ENCODE results near the gene AHCYL2.
"Not testable (repeated sequence)": the region's sequence is repeated elsewhere in the genome, so short reads cannot be mapped to it uniquely, and the experiment has no call there.

AHCYL2 gene

GRCh38 chr7:129285111-129285510, 60.3 kb downstream of the AHCYL2 start:
- DNase-seq (ENCODE audit: low read depth in 2 of 2) = no peak

- DNase-seq (ENCODE audit: low read depth in 2 of 2) = no peak
Measured at GRCh38 chr7:129292861-129293260, 68.0 kb downstream of the AHCYL2 start.

- no peak for DNase-seq (ENCODE audit: low read depth in 2 of 2)
Measured at GRCh38 chr7:129295015-129295423, 70.2 kb downstream of the AHCYL2 start.

- DNase-seq (ENCODE audit: low read depth in 2 of 2) = peak; percentile 5 to 17
Measured at GRCh38 chr7:129298268-129298893, 73.6 kb downstream of the AHCYL2 start.

GRCh38 chr7:129299889-129300288, 75.1 kb downstream of the AHCYL2 start:
- DNase-seq (ENCODE audit: low read depth in 2 of 2) = no peak

GRCh38 chr7:129300299-129300698, 75.5 kb downstream of the AHCYL2 start:
- DNase-seq (ENCODE audit: low read depth in 2 of 2) = not testable (repeated sequence)

- no peak for DNase-seq (ENCODE audit: low read depth in 2 of 2)
Measured at GRCh38 chr7:129307592-129307991, 82.8 kb downstream of the AHCYL2 start.

- no peak for DNase-seq (ENCODE audit: low read depth in 2 of 2)
Measured at GRCh38 chr7:129308047-129308446, 83.2 kb downstream of the AHCYL2 start.

- DNase-seq (ENCODE audit: low read depth in 2 of 2) = no peak
Measured at GRCh38 chr7:129311429-129311828, 86.6 kb downstream of the AHCYL2 start.

- no peak for DNase-seq (ENCODE audit: low read depth in 2 of 2)
Measured at GRCh38 chr7:129313282-129313681, 88.5 kb downstream of the AHCYL2 start.

- DNase-seq (ENCODE audit: low read depth in 2 of 2) = no peak
Measured at GRCh38 chr7:129315960-129316359, 91.1 kb downstream of the AHCYL2 start.

- DNase-seq (ENCODE audit: low read depth in 2 of 2) = no peak
Measured at GRCh38 chr7:129317450-129317849, 92.6 kb downstream of the AHCYL2 start.

- DNase-seq (ENCODE audit: low read depth in 2 of 2) = no peak
Measured at GRCh38 chr7:129327076-129327475, 102.2 kb downstream of the AHCYL2 start.

- no peak for DNase-seq (ENCODE audit: low read depth in 2 of 2)
Measured at GRCh38 chr7:129332254-129333035, 107.6 kb downstream of the AHCYL2 start.

GRCh38 chr7:129334473-129334872, 109.6 kb downstream of the AHCYL2 start:
- no peak for DNase-seq (ENCODE audit: low read depth in 2 of 2)

GRCh38 chr7:129338450-129338849, 113.6 kb downstream of the AHCYL2 start:
- DNase-seq (ENCODE audit: low read depth in 2 of 2) = no peak

- no peak for DNase-seq (ENCODE audit: low read depth in 2 of 2)
Measured at GRCh38 chr7:129341212-129341611, 116.4 kb downstream of the AHCYL2 start.

- DNase-seq (ENCODE audit: low read depth in 2 of 2) = no peak
Measured at GRCh38 chr7:129341816-129342806, 117.3 kb downstream of the AHCYL2 start.

- no peak for DNase-seq (ENCODE audit: low read depth in 2 of 2)
Measured at GRCh38 chr7:129343099-129343700, 118.4 kb downstream of the AHCYL2 start.

- no peak for DNase-seq (ENCODE audit: low read depth in 2 of 2)
Measured at GRCh38 chr7:129347330-129347729, 122.5 kb downstream of the AHCYL2 start.

GRCh38 chr7:129348023-129348740, 123.4 kb downstream of the AHCYL2 start:
- no peak for DNase-seq (ENCODE audit: low read depth in 2 of 2)

Measured in stimulated activated CD8-positive, alpha-beta memory T cell treated with anti-CD3 and anti-CD28 coated beads, Interleukin-2, amount 100 ng/mL, for 1 hour (primary cell).